ENCODE data around the gene COQ3. TPM values are rescaled to one million over a fixed set of nuclear protein-coding genes. Genes with fewer than 3 reads are reported as not detected.

COQ3 gene
- total RNA-seq, 2 experiments from 2014 or later: 8.3 to 10.9 TPM

DNA sequence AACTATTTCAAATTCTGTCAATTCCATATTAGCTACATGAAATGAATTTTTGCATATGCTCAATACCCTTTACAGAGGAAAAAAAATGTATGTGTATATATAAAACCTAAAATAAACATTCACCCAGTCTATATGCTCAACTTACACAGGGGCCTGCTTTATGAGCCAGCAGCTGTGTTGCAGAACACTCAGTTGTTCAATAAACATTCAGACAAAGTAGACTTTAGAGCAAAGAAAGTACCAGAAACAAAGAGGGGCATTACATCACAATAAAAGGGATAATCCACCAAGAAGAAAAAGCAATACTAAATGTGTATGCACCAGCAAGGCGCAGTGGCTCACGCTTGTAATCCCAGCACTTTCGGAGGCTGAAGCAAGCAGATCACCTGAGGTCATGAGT is 9.5 kb downstream of the COQ3 start:
- POLR2A ChIA-PET: no interaction called here
- DNase-seq (ENCODE audit: low spot score): no peak
- H3K9me3 ChIP-seq (ENCODE audit: low read length): no peaks in the 10 kb centered on the region
- no peaks in the 10 kb centered on the region for H3K9me2 ChIP-seq (ENCODE audit: insufficient read depth, low read length)
- intact Hi-C loops (cut with micrococcal nuclease; ENCODE audit: unreplicated experiment): no loop called here
- H3K4me1 ChIP-seq (ENCODE audit: insufficient read depth, low read length, poor library complexity, severe bottlenecking): no peaks in the 10 kb centered on the region
- H3K79me2 ChIP-seq (ENCODE audit: insufficient read depth, low read depth, low read length): no peaks in the 10 kb centered on the region
- H3K4me2 ChIP-seq (ENCODE audit: low read length): no peak overlapping the region
- no peak overlapping the region for H3K27ac ChIP-seq (ENCODE audit: low read depth, low read length, poor library complexity, severe bottlenecking)
- H2AFZ ChIP-seq (ENCODE audit: low read length): no peak overlapping the region
- CTCF ChIA-PET (ENCODE audit: unreplicated experiment): no interaction called here
- no peaks in the 10 kb centered on the region for H4K20me1 ChIP-seq (ENCODE audit: insufficient read depth, low read length)
- no peak for TF ChIP-seq CTCF (conservative IDR thresholded peaks at IDR 0.05; ENCODE audit: low read length)
- no peak for TF ChIP-seq EZH2phosphoT487 (IDR thresholded peaks at IDR 0.05; ENCODE audit: borderline replicate concordance, low read depth, low read length)
- no TSS peak for BruUV-seq (replicated peaks)
- H3K36me3 ChIP-seq (ENCODE audit: insufficient read depth, low read length): no peaks in the 10 kb centered on the region
- no peak overlapping the region for H3K4me3 ChIP-seq (ENCODE audit: low read depth, low read length, poor library complexity, severe bottlenecking)

DNA sequence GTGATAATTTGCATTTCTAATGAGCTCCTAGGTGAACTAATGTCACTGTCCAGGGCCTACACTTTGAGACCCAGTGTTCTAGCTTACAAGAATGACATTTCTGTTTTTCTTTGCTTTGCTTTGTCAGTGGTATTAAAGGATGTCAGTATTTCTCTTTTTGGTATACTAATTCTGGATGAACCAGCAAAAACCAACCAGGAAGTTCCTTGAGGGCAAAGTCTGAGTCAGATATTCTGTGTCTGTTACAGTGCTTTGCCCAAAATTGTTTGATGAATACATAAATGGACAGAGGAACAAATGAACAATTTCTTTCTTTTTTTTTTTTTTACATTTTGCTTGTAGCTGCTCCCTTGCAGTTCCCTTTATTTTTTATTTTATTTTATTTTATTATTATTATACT is 15.4 kb downstream of the COQ3 start:
- CTCF ChIA-PET (ENCODE audit: unreplicated experiment): no interaction called here
- H3K36me3 ChIP-seq (ENCODE audit: insufficient read depth, low read length): no peaks in the 10 kb centered on the region
- no peak overlapping the region for H2AFZ ChIP-seq (ENCODE audit: low read length)
- no peaks in the 10 kb centered on the region for H4K20me1 ChIP-seq (ENCODE audit: insufficient read depth, low read length)
- BruUV-seq (replicated peaks): no TSS peak
- H3K79me2 ChIP-seq (ENCODE audit: insufficient read depth, low read depth, low read length): no peaks in the 10 kb centered on the region
- H3K9me2 ChIP-seq (ENCODE audit: insufficient read depth, low read length): no peaks in the 10 kb centered on the region
- no peaks in the 10 kb centered on the region for H3K9me3 ChIP-seq (ENCODE audit: low read length)
- H3K4me3 ChIP-seq (ENCODE audit: low read depth, low read length, poor library complexity, severe bottlenecking): no peak overlapping the region
- H3K4me1 ChIP-seq (ENCODE audit: insufficient read depth, low read length, poor library complexity, severe bottlenecking): no peaks in the 10 kb centered on the region
- no peak overlapping the region for H3K4me2 ChIP-seq (ENCODE audit: low read length)
- intact Hi-C loops (cut with micrococcal nuclease; ENCODE audit: unreplicated experiment): no loop called here
- POLR2A ChIA-PET: interaction anchor here (0.9 kb wide), 1 partner anchor 47 kb away, joined by 3 read pairs; no protein-coding TSS in a partner anchor
- H3K27ac ChIP-seq (ENCODE audit: low read depth, low read length, poor library complexity, severe bottlenecking): no peak overlapping the region
- TF ChIP-seq EZH2phosphoT487 (IDR thresholded peaks at IDR 0.05; ENCODE audit: borderline replicate concordance, low read depth, low read length): no peak
- TF ChIP-seq CTCF (conservative IDR thresholded peaks at IDR 0.05; ENCODE audit: low read length): no peak
- no peak for DNase-seq (ENCODE audit: low spot score)

- intact Hi-C loops (cut with micrococcal nuclease; ENCODE audit: unreplicated experiment): no loop called here
- Histone ChIP-seq H3K9me2 (ENCODE audit: insufficient read depth, low read length) (no peaks in the 10 kb centered on the region), H3K4me2 (ENCODE audit: low read length) (no peak overlapping the region), H3K4me3 (ENCODE audit: low read depth, low read length, poor library complexity, severe bottlenecking) (no peak overlapping the region), H3K36me3 (ENCODE audit: insufficient read depth, low read length) (no peaks in the 10 kb centered on the region), H3K9me3 (ENCODE audit: low read length) (no peaks in the 10 kb centered on the region), H4K20me1 (ENCODE audit: insufficient read depth, low read length) (no peaks in the 10 kb centered on the region), H3K79me2 (ENCODE audit: insufficient read depth, low read depth, low read length) (no peaks in the 10 kb centered on the region), H2AFZ (ENCODE audit: low read length) (no peak overlapping the region), H3K4me1 (ENCODE audit: insufficient read depth, low read length, poor library complexity, severe bottlenecking) (no peaks in the 10 kb centered on the region), H3K27ac (ENCODE audit: low read depth, low read length, poor library complexity, severe bottlenecking) (no peak overlapping the region)
- DNase-seq (ENCODE audit: low spot score): no peak
- no TSS peak for BruUV-seq (replicated peaks)
- ChIA-PET CTCF (ENCODE audit: unreplicated experiment) (no interaction called here), POLR2A (interaction anchor here (0.6 to 0.8 kb wide), 3 partner anchors 11 to 63 kb away, joined by 3 to 4 read pairs (median 4); no protein-coding TSS in a partner anchor)
- TF ChIP-seq CTCF (conservative IDR thresholded peaks at IDR 0.05; ENCODE audit: low read length) (no peak), EZH2phosphoT487 (IDR thresholded peaks at IDR 0.05; ENCODE audit: borderline replicate concordance, low read depth, low read length) (no peak)
These were observed 24.5 kb downstream of the COQ3 start for GRCh38 chr6:99369533-99369932.
